GM12878 (cell line): Measurements from ENCODE around the gene AZGP1. TPM values are rescaled to one million over a fixed set of nuclear protein-coding genes. Genes with fewer than 3 reads are reported as not detected.

Experiments used
- ATAC-seq: fragments of 200-7000 bp; cut with Tn5 transposase; 3 replicates; pipeline ENCODE4 v1.9.1; 2020; ENCODE audit warnings: mild to moderate bottlenecking, moderate library complexity
- BruUV-seq: library from RNA; stranded (reverse); fragments of 400-500 nt; replicated peaks from 2 replicates; lab custom pipeline; 2021; lab: Mats Ljungman, UMichigan
- CTCF ChIA-PET: fragments of 300-600 bp; sonication (Branson Sonifier 250); formaldehyde crosslinking; extraction: SDS; loops from one replicate; lab custom pipeline; 2021; ENCODE audit warnings: inconsistent platforms; lab: Yijun Ruan, JAX
- POLR2A ChIA-PET: fragments of 350-600 bp; formaldehyde crosslinking; extraction: SDS; loops from one replicate; lab custom pipeline; 2021; ENCODE audit warnings: inconsistent platforms; lab: Charles Lee
- RAD21 ChIA-PET: fragments of 300-600 bp; sonication (Branson Sonifier 250); formaldehyde crosslinking; loops from one replicate; lab custom pipeline; 2023; ENCODE audit warnings: antibody characterized with exemption; ENCODE audit not compliant: unreplicated experiment; lab: Charles Lee
- SMC1A ChIA-PET: fragments of 300-600 bp; sonication (Branson Sonifier 250); formaldehyde crosslinking; loops from one replicate; lab custom pipeline; 2023; ENCODE audit not compliant: unreplicated experiment, uncharacterized antibody; lab: Charles Lee
- DNase-seq: peaks from one replicate; pipeline ENCODE4 v3.0.0-alpha.2; 2011; ENCODE audit warnings: low read depth, low spot score
- FAIRE-seq: peaks from 3 replicates; lab custom pipeline; 2011; peaks lifted over from hg19 to GRCh38; lab: Jason Lieb, UNC
- H2AFZ ChIP-seq: 2 replicates; pipeline ENCODE4 v1.6.0; 2011; ENCODE audit warnings: low read depth, low read length, control low read depth; ENCODE audit not compliant: control insufficient read depth
- H3K27ac ChIP-seq: 2 replicates; pipeline ENCODE4 v1.5.1; 2011; ENCODE audit warnings: control low read depth; ENCODE audit not compliant: control insufficient read depth, insufficient read depth
- H3K27me3 ChIP-seq, 2 experiments: replicated peaks in 1 of 2; 2 replicates each; pipeline versions ENCODE4 v1.6.0 to v1.6.1; 2011; ENCODE audit warnings: low read length in 1 of 2; ENCODE audit not compliant: control insufficient read depth in 2 of 2, insufficient read depth in 2 of 2
- H3K36me3 ChIP-seq, 2 experiments: 2 replicates each; pipeline ENCODE4 v1.5.1; 2011; ENCODE audit warnings: low read length in 1 of 2; ENCODE audit not compliant: control insufficient read depth in 2 of 2, insufficient read depth in 2 of 2
- H3K4me1 ChIP-seq: 2 replicates; pipeline ENCODE4 v1.6.1; 2011; ENCODE audit warnings: mild to moderate bottlenecking, low read length, moderate library complexity, mixed read lengths; ENCODE audit not compliant: control insufficient read depth, insufficient read depth
- H3K4me2 ChIP-seq: 2 replicates; pipeline ENCODE4 v1.6.0; 2011; ENCODE audit warnings: control low read depth; ENCODE audit not compliant: control insufficient read depth, insufficient read depth
- H3K4me3 ChIP-seq: fragments of 200-600 bp; sonication (generic); 2 replicates; pipeline ENCODE4 v1.5.1; 2016
- H3K79me2 ChIP-seq: 2 replicates; pipeline ENCODE4 v1.6.0; 2011; ENCODE audit warnings: low read length; ENCODE audit not compliant: control insufficient read depth, insufficient read depth
- H3K9ac ChIP-seq: 2 replicates; pipeline ENCODE4 v1.8.0; 2011; ENCODE audit warnings: low read length, control low read depth, mixed read lengths; ENCODE audit not compliant: control insufficient read depth, insufficient read depth
- H3K9me3 ChIP-seq: replicated peaks from 3 replicates; pipeline ENCODE4 v1.5.1; 2011; ENCODE audit warnings: mild to moderate bottlenecking, low read length; ENCODE audit not compliant: control insufficient read depth, insufficient read depth
- H4K20me1 ChIP-seq: 2 replicates; pipeline ENCODE4 v1.6.0; 2011; ENCODE audit not compliant: control insufficient read depth, insufficient read depth
- BCL11A ChIP-seq: IDR thresholded peaks from 2 replicates; pipeline ENCODE4 v1.6.1; 2011; ENCODE audit warnings: low read depth, low read length
- CBX3 ChIP-seq: fragments of 200-600 bp; sonication (generic); IDR thresholded peaks from 2 replicates; pipeline ENCODE4 v1.6.1; 2016; ENCODE audit warnings: low read depth, borderline replicate concordance
- CHD2 ChIP-seq: IDR thresholded peaks from 2 replicates; pipeline ENCODE4 v1.6.1; 2011; ENCODE audit warnings: low read depth, low read length, improper control_type of control experiment, borderline replicate concordance
- EGR1 ChIP-seq, 2 experiments: IDR thresholded peaks; 1 replicate in 1 of 2; 2 replicates in 1 of 2; pipeline ENCODE4 v1.6.1; 2011 to 2012; ENCODE audit warnings: low read depth in 2 of 2, low read length in 2 of 2, borderline replicate concordance in 1 of 2, mild to moderate bottlenecking in 1 of 2, moderate library complexity in 1 of 2
- MTA3 ChIP-seq: IDR thresholded peaks from 2 replicates; pipeline ENCODE4 v1.6.1; 2012; ENCODE audit warnings: low read length, inconsistent platforms, borderline replicate concordance
- MXI1 ChIP-seq: fragments of 150-350 bp; IDR thresholded peaks from 2 replicates; pipeline ENCODE4 v1.6.1; 2011; ENCODE audit warnings: low read depth, mild to moderate bottlenecking, inconsistent platforms, low read length, improper control_type of control experiment
- RBBP5 ChIP-seq: fragments of 200-600 bp; sonication (generic); conservative IDR thresholded peaks from 2 replicates; pipeline ENCODE4 v1.6.1; 2016
- RCOR1 ChIP-seq: conservative IDR thresholded peaks from 2 replicates; pipeline ENCODE4 v1.6.1; 2012; ENCODE audit warnings: low read depth, low read length, improper control_type of control experiment
- RFX5 ChIP-seq: IDR thresholded peaks from 2 replicates; pipeline ENCODE4 v1.6.1; 2011; ENCODE audit warnings: low read depth, low read length, improper control_type of control experiment
- SMC3 ChIP-seq: IDR thresholded peaks from 2 replicates; pipeline ENCODE4 v1.6.1; 2011; ENCODE audit warnings: low read length, improper control_type of control experiment, borderline replicate concordance
- YY1 ChIP-seq: IDR thresholded peaks from 2 replicates; pipeline ENCODE4 v1.6.1; 2011; ENCODE audit warnings: low read depth, mild to moderate bottlenecking, low read length
- ZSCAN29 ChIP-seq: fragments of 450-650 bp; IDR thresholded peaks from 2 replicates; pipeline ENCODE4 v1.6.1; 2017; ENCODE audit warnings: mild to moderate bottlenecking, moderate library complexity
- WGBS: methylation state at CpG from one replicate; pipeline ENCODE4 v1.1.6; 2016; ENCODE audit warnings: low lambda C conversion rate; ENCODE audit not compliant: insufficient replicate concordance, insufficient coverage; ENCODE audit errors: missing lambda C conversion rate; 5-methylcytosine and 5-hydroxymethylcytosine counted together
- in situ Hi-C: fragments of 300-500 bp; cut with MboI; formaldehyde crosslinking; loops from 9 replicates; pipeline ENCODE4 v1.14.3; 2018; ENCODE audit warnings: mixed read lengths
- intact Hi-C: fragments of 100-400 bp; cut with micrococcal nuclease; formaldehyde crosslinking; loops from one replicate; pipeline ENCODE4 v1.14.2; 2022; ENCODE audit not compliant: unreplicated experiment
- polyA plus RNA-seq, 11 experiments: library from polyadenylated mRNA; depleted of rRNA in 4 of 11; unstranded in 6 of 11; stranded (reverse) in 5 of 11; fragments of >200 nt; fragmentation: Nextera tagmentation in 4 of 11; fragmentation: Illumina TruSeq in 1 of 11; extraction: Ambion mirVana in 4 of 11; extraction: Trizol in 1 of 11; gene quantifications; 1 replicate in 1 of 11; 2 replicates in 10 of 11; pipeline versions ENCODE4 v1.2.1 to v1.2.3, GENCODE V29; 2011 to 2016; ENCODE audit warnings: inconsistent platforms in 2 of 11, missing spikeins in 2 of 11, low read depth in 1 of 11
- total RNA-seq, 4 experiments: library from RNA; depleted of rRNA in 3 of 4; stranded (reverse); fragments of >200 nt in 3 of 4; fragmentation: Illumina TruSeq in 1 of 4; extraction: Trizol in 1 of 4; gene quantifications; 2 replicates each; pipeline versions ENCODE4 v1.2.1 to v1.2.3, GENCODE V29; 2013 to 2021
- TF ChIP-seq, protein P1 (sequence below): fragments of 450-650 bp; IDR thresholded peaks from 2 replicates; pipeline ENCODE4 v1.6.1; 2014; ENCODE audit warnings: mild to moderate bottlenecking
- TF ChIP-seq, protein P2 (sequence below): IDR thresholded peaks from 2 replicates; pipeline ENCODE4 v1.6.1; 2012; ENCODE audit warnings: low read depth, low read length, improper control_type of control experiment
- TF ChIP-seq, protein P3 (sequence below): fragments of 450-650 bp; IDR thresholded peaks from 2 replicates; pipeline ENCODE4 v1.6.1; 2018; ENCODE audit warnings: mild to moderate bottlenecking, low read depth, moderate library complexity; ENCODE audit not compliant: partially characterized antibody

AZGP1 gene
- total and polyA plus RNA-seq, 10 of the 15 experiments (the other 5 are each of a cell fraction or from before 2014, with no cell fraction given) = 0.18 to 0.64 (median 0.29) TPM; not detected in 5

DNA sequence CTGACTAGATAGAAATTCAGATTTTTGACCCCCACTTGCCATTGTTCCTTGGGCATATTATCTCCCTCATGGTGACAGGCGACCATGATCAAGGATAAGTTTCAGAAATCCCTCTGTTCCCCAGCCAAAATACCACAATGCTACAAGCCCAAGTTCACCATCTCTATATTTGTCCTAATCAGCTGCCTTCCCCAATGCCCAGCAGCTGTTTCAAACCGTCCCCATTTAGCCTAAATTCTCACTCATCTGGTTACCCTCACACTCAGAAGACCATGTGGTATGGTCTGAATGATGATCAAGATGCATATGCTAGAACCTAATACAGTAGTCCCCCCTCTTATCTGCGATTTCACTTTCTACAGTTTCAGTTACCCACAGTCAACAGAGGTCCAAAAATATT lies 45.5 kb downstream of the AZGP1 start:
- no peak for ATAC-seq
- RAD21 ChIA-PET = interaction anchor here (1.0 kb wide), 1 partner anchor 17 kb away, joined by 4 read pairs; no protein-coding TSS in a partner anchor
- CTCF ChIA-PET = interaction anchor here (2.0 kb wide), 1 partner anchor 17 kb away, joined by 8 read pairs; no protein-coding TSS in a partner anchor
- H3K27ac ChIP-seq = no peak overlapping the region
- no peak overlapping the region for H2AFZ ChIP-seq
- SMC1A ChIA-PET = interaction anchor here (1.4 kb wide), 1 partner anchor 17 kb away, joined by 4 read pairs; no protein-coding TSS in a partner anchor
- no peak overlapping the region for H3K9ac ChIP-seq
- in situ Hi-C loops (no loop called here), intact Hi-C loops (no loop called here)
- FAIRE-seq = no peak
- H3K4me1 ChIP-seq = no peaks in the 10 kb centered on the region
- POLR2A ChIA-PET = no interaction called here
- H4K20me1 ChIP-seq = no peaks in the 10 kb centered on the region
- BruUV-seq = no TSS peak
- peaks cover 4 to 5% of the 10 kb centered on the region in 2 experiments; a peak in 3 of 4 replicates for H3K27me3 ChIP-seq
- H3K9me3 ChIP-seq = no peaks in the 10 kb centered on the region
- TF ChIP-seq MXI1 = no peak
- TF ChIP-seq, protein P1, sequence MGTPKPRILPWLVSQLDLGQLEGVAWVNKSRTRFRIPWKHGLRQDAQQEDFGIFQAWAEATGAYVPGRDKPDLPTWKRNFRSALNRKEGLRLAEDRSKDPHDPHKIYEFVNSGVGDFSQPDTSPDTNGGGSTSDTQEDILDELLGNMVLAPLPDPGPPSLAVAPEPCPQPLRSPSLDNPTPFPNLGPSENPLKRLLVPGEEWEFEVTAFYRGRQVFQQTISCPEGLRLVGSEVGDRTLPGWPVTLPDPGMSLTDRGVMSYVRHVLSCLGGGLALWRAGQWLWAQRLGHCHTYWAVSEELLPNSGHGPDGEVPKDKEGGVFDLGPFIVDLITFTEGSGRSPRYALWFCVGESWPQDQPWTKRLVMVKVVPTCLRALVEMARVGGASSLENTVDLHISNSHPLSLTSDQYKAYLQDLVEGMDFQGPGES = no peak
- TF ChIP-seq, protein P2, sequence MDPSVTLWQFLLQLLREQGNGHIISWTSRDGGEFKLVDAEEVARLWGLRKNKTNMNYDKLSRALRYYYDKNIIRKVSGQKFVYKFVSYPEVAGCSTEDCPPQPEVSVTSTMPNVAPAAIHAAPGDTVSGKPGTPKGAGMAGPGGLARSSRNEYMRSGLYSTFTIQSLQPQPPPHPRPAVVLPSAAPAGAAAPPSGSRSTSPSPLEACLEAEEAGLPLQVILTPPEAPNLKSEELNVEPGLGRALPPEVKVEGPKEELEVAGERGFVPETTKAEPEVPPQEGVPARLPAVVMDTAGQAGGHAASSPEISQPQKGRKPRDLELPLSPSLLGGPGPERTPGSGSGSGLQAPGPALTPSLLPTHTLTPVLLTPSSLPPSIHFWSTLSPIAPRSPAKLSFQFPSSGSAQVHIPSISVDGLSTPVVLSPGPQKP = no peak
- TF ChIP-seq EGR1 (IDR thresholded peaks at IDR 0.05; ENCODE audit: borderline replicate concordance in 1 of 2, low read depth in 2 of 2, low read length in 2 of 2) = no peak
- no peak for TF ChIP-seq SMC3
- no peak for TF ChIP-seq MTA3
- no peak for TF ChIP-seq BCL11A
- TF ChIP-seq, protein P3, sequence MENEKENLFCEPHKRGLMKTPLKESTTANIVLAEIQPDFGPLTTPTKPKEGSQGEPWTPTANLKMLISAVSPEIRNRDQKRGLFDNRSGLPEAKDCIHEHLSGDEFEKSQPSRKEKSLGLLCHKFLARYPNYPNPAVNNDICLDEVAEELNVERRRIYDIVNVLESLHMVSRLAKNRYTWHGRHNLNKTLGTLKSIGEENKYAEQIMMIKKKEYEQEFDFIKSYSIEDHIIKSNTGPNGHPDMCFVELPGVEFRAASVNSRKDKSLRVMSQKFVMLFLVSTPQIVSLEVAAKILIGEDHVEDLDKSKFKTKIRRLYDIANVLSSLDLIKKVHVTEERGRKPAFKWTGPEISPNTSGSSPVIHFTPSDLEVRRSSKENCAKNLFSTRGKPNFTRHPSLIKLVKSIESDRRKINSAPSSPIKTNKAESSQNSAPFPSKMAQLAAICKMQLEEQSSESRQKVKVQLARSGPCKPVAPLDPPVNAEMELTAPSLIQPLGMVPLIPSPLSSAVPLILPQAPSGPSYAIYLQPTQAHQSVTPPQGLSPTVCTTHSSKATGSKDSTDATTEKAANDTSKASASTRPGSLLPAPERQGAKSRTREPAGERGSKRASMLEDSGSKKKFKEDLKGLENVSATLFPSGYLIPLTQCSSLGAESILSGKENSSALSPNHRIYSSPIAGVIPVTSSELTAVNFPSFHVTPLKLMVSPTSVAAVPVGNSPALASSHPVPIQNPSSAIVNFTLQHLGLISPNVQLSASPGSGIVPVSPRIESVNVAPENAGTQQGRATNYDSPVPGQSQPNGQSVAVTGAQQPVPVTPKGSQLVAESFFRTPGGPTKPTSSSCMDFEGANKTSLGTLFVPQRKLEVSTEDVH = no peak
- TF ChIP-seq RFX5 = no peak
- TF ChIP-seq RCOR1 = no peak
- no peak for TF ChIP-seq CBX3
- no peak for TF ChIP-seq RBBP5
- no peak for TF ChIP-seq YY1
- no peak for TF ChIP-seq ZSCAN29
- TF ChIP-seq CHD2 = no peak
- no peaks in the 10 kb centered on the region for H3K79me2 ChIP-seq
- H3K4me2 ChIP-seq = no peak overlapping the region
- 29% methylated on average over 3 of the region's 3 CpGs for WGBS
- no peaks in the 10 kb centered on the region for H3K36me3 ChIP-seq
- DNase-seq = no peak
- no peak overlapping the region for H3K4me3 ChIP-seq
